GM12878 (cell line): ENCODE measurements around the gene OPRM1. TPM values are rescaled to one million over a fixed set of nuclear protein-coding genes. Genes with fewer than 3 reads are reported as not detected.

Experiments
- ATAC-seq: fragments of 200-7000 bp; cut with Tn5 transposase; 3 replicates; pipeline ENCODE4 v1.9.1; 2020; ENCODE audit warnings: mild to moderate bottlenecking, moderate library complexity
- BruUV-seq: library from RNA; stranded (reverse); fragments of 400-500 nt; replicated peaks from 2 replicates; lab custom pipeline; 2021; lab: Mats Ljungman, UMichigan
- CTCF ChIA-PET: fragments of 300-600 bp; sonication (Branson Sonifier 250); formaldehyde crosslinking; extraction: SDS; loops from one replicate; lab custom pipeline; 2021; ENCODE audit warnings: inconsistent platforms; lab: Yijun Ruan, JAX
- POLR2A ChIA-PET: fragments of 350-600 bp; formaldehyde crosslinking; extraction: SDS; loops from one replicate; lab custom pipeline; 2021; ENCODE audit warnings: inconsistent platforms; lab: Charles Lee
- RAD21 ChIA-PET: fragments of 300-600 bp; sonication (Branson Sonifier 250); formaldehyde crosslinking; loops from one replicate; lab custom pipeline; 2023; ENCODE audit warnings: antibody characterized with exemption; ENCODE audit not compliant: unreplicated experiment; lab: Charles Lee
- SMC1A ChIA-PET: fragments of 300-600 bp; sonication (Branson Sonifier 250); formaldehyde crosslinking; loops from one replicate; lab custom pipeline; 2023; ENCODE audit not compliant: unreplicated experiment, uncharacterized antibody; lab: Charles Lee
- DNase-seq: peaks from one replicate; pipeline ENCODE4 v3.0.0-alpha.2; 2011; ENCODE audit warnings: low read depth, low spot score
- FAIRE-seq: peaks from 3 replicates; lab custom pipeline; 2011; peaks lifted over from hg19 to GRCh38; lab: Jason Lieb, UNC
- H2AFZ ChIP-seq: 2 replicates; pipeline ENCODE4 v1.6.0; 2011; ENCODE audit warnings: low read depth, low read length, control low read depth; ENCODE audit not compliant: control insufficient read depth
- H3K27ac ChIP-seq: 2 replicates; pipeline ENCODE4 v1.5.1; 2011; ENCODE audit warnings: control low read depth; ENCODE audit not compliant: control insufficient read depth, insufficient read depth
- H3K27me3 ChIP-seq, 2 experiments: replicated peaks in 1 of 2; 2 replicates each; pipeline versions ENCODE4 v1.6.0 to v1.6.1; 2011; ENCODE audit warnings: low read length in 1 of 2; ENCODE audit not compliant: control insufficient read depth in 2 of 2, insufficient read depth in 2 of 2
- H3K36me3 ChIP-seq, 2 experiments: 2 replicates each; pipeline ENCODE4 v1.5.1; 2011; ENCODE audit warnings: low read length in 1 of 2; ENCODE audit not compliant: control insufficient read depth in 2 of 2, insufficient read depth in 2 of 2
- H3K4me1 ChIP-seq: 2 replicates; pipeline ENCODE4 v1.6.1; 2011; ENCODE audit warnings: mild to moderate bottlenecking, low read length, moderate library complexity, mixed read lengths; ENCODE audit not compliant: control insufficient read depth, insufficient read depth
- H3K4me2 ChIP-seq: 2 replicates; pipeline ENCODE4 v1.6.0; 2011; ENCODE audit warnings: control low read depth; ENCODE audit not compliant: control insufficient read depth, insufficient read depth
- H3K4me3 ChIP-seq: fragments of 200-600 bp; sonication (generic); 2 replicates; pipeline ENCODE4 v1.5.1; 2016
- H3K79me2 ChIP-seq: 2 replicates; pipeline ENCODE4 v1.6.0; 2011; ENCODE audit warnings: low read length; ENCODE audit not compliant: control insufficient read depth, insufficient read depth
- H3K9ac ChIP-seq: 2 replicates; pipeline ENCODE4 v1.8.0; 2011; ENCODE audit warnings: low read length, control low read depth, mixed read lengths; ENCODE audit not compliant: control insufficient read depth, insufficient read depth
- H3K9me3 ChIP-seq: replicated peaks from 3 replicates; pipeline ENCODE4 v1.5.1; 2011; ENCODE audit warnings: mild to moderate bottlenecking, low read length; ENCODE audit not compliant: control insufficient read depth, insufficient read depth
- H4K20me1 ChIP-seq: 2 replicates; pipeline ENCODE4 v1.6.0; 2011; ENCODE audit not compliant: control insufficient read depth, insufficient read depth
- BMI1 ChIP-seq: fragments of 450-650 bp; IDR thresholded peaks from 2 replicates; pipeline ENCODE4 v1.6.1; 2016; ENCODE audit warnings: mild to moderate bottlenecking, moderate library complexity, borderline replicate concordance
- EED ChIP-seq: sonication (generic); IDR thresholded peaks from 2 replicates; pipeline ENCODE4 v1.6.1; 2016; ENCODE audit warnings: antibody characterized with exemption, low read depth
- EGR1 ChIP-seq, 2 experiments: IDR thresholded peaks; 1 replicate in 1 of 2; 2 replicates in 1 of 2; pipeline ENCODE4 v1.6.1; 2011 to 2012; ENCODE audit warnings: low read depth in 2 of 2, low read length in 2 of 2, borderline replicate concordance in 1 of 2, mild to moderate bottlenecking in 1 of 2, moderate library complexity in 1 of 2
- GATAD2B ChIP-seq: fragments of 450-650 bp; conservative IDR thresholded peaks from 2 replicates; pipeline ENCODE4 v1.6.1; 2017; ENCODE audit warnings: low read depth, mild to moderate bottlenecking, moderate library complexity
- JUNB ChIP-seq: IDR thresholded peaks from 2 replicates; pipeline ENCODE4 v1.6.1; 2016; ENCODE audit warnings: antibody characterized with exemption, mild to moderate bottlenecking
- LARP7 ChIP-seq: fragments of 450-650 bp; IDR thresholded peaks from 2 replicates; pipeline ENCODE4 v1.6.1; 2017; ENCODE audit warnings: mild to moderate bottlenecking
- NBN ChIP-seq: fragments of 450-650 bp; IDR thresholded peaks from 2 replicates; pipeline ENCODE4 v1.6.1; 2016
- NFYB ChIP-seq: IDR thresholded peaks from 2 replicates; pipeline ENCODE4 v1.6.1; 2011; ENCODE audit warnings: low read depth, mild to moderate bottlenecking, low read length, improper control_type of control experiment, moderate library complexity; ENCODE audit not compliant: insufficient read depth
- PAX5 ChIP-seq: IDR thresholded peaks from 2 replicates; pipeline ENCODE4 v1.6.1; 2011; ENCODE audit warnings: low read depth, low read length, borderline replicate concordance
- PKNOX1 ChIP-seq: fragments of 450-650 bp; IDR thresholded peaks from 2 replicates; pipeline ENCODE4 v1.6.1; 2016; ENCODE audit warnings: mild to moderate bottlenecking
- RAD21 ChIP-seq: IDR thresholded peaks from 2 replicates; pipeline ENCODE4 v1.6.1; 2011; ENCODE audit warnings: mild to moderate bottlenecking, low read depth, low read length, moderate library complexity; ENCODE audit not compliant: insufficient read depth
- RELA ChIP-seq: fragments of 450-650 bp; IDR thresholded peaks from 2 replicates; pipeline ENCODE4 v1.8.0; 2014; ENCODE audit warnings: borderline replicate concordance; ENCODE audit not compliant: partially characterized antibody
- RUNX3 ChIP-seq: IDR thresholded peaks from 2 replicates; pipeline ENCODE4 v1.6.1; 2012; ENCODE audit warnings: low read length, inconsistent platforms
- SMAD5 ChIP-seq: IDR thresholded peaks from 2 replicates; pipeline ENCODE4 v1.6.1; 2016; ENCODE audit warnings: antibody characterized with exemption, low read depth
- SREBF1 ChIP-seq: IDR thresholded peaks from 2 replicates; pipeline ENCODE4 v1.6.1; 2012; ENCODE audit warnings: mild to moderate bottlenecking, low read length
- SREBF2 ChIP-seq: IDR thresholded peaks from 2 replicates; pipeline ENCODE4 v1.6.1; 2012; ENCODE audit warnings: mild to moderate bottlenecking, low read length
- TAF1 ChIP-seq: IDR thresholded peaks from 2 replicates; pipeline ENCODE4 v1.6.1; 2011; ENCODE audit warnings: mild to moderate bottlenecking, low read depth, low read length, borderline replicate concordance
- ZNF217 ChIP-seq: fragments of 450-650 bp; IDR thresholded peaks from 2 replicates; pipeline ENCODE4 v1.6.1; 2017; ENCODE audit warnings: antibody characterized with exemption, mild to moderate bottlenecking
- ZNF687 ChIP-seq: fragments of 450-650 bp; IDR thresholded peaks from 2 replicates; pipeline ENCODE4 v1.6.1; 2017; ENCODE audit warnings: mild to moderate bottlenecking, moderate library complexity
- WGBS: methylation state at CpG from one replicate; pipeline ENCODE4 v1.1.6; 2016; ENCODE audit warnings: low lambda C conversion rate; ENCODE audit not compliant: insufficient replicate concordance, insufficient coverage; ENCODE audit errors: missing lambda C conversion rate; 5-methylcytosine and 5-hydroxymethylcytosine counted together
- in situ Hi-C: fragments of 300-500 bp; cut with MboI; formaldehyde crosslinking; loops from 9 replicates; pipeline ENCODE4 v1.14.3; 2018; ENCODE audit warnings: mixed read lengths
- intact Hi-C: fragments of 100-400 bp; cut with micrococcal nuclease; formaldehyde crosslinking; loops from one replicate; pipeline ENCODE4 v1.14.2; 2022; ENCODE audit not compliant: unreplicated experiment
- polyA plus RNA-seq, 11 experiments: library from polyadenylated mRNA; depleted of rRNA in 4 of 11; unstranded in 6 of 11; stranded (reverse) in 5 of 11; fragments of >200 nt; fragmentation: Nextera tagmentation in 4 of 11; fragmentation: Illumina TruSeq in 1 of 11; extraction: Ambion mirVana in 4 of 11; extraction: Trizol in 1 of 11; gene quantifications; 1 replicate in 1 of 11; 2 replicates in 10 of 11; pipeline versions ENCODE4 v1.2.1 to v1.2.3, GENCODE V29; 2011 to 2016; ENCODE audit warnings: inconsistent platforms in 2 of 11, missing spikeins in 2 of 11, low read depth in 1 of 11
- total RNA-seq, 4 experiments: library from RNA; depleted of rRNA in 3 of 4; stranded (reverse); fragments of >200 nt in 3 of 4; fragmentation: Illumina TruSeq in 1 of 4; extraction: Trizol in 1 of 4; gene quantifications; 2 replicates each; pipeline versions ENCODE4 v1.2.1 to v1.2.3, GENCODE V29; 2013 to 2021
- TF ChIP-seq, protein P1 (sequence below): IDR thresholded peaks from 2 replicates; pipeline ENCODE4 v1.6.1; 2011; ENCODE audit warnings: mild to moderate bottlenecking, low read depth, low read length, moderate library complexity; ENCODE audit not compliant: insufficient replicate concordance

The OPRM1 gene
- total and polyA plus RNA-seq, 10 of the 15 experiments (the other 5 are each of a cell fraction or from before 2014, with no cell fraction given), result not detected

DNA sequence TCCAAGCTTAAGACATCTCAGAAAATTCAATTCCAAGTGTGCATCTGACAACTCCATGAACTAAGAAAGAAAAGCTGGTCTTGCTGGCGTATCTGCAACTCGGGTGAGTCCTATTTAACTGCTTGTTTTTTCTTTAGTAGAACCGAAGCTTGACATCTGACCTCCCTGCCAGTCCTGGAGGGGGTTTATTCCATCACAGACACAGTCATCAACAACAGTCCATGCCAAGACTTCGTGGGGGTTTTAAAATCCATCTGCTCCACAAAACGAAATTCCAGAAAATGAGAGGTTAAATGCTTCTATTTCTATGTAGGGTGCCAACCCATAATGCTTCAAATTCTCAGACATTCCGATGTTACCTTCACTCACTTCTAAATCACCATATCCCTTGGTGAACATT, 183.7 kb downstream of the OPRM1 start:
- Histone ChIP-seq H3K27ac (no peak overlapping the region), H3K4me1 (no peaks in the 10 kb centered on the region), H2AFZ (no peak overlapping the region), H3K9me3 (no peaks in the 10 kb centered on the region; the same call in 1 of the 3 replicates), H3K4me2 (no peak overlapping the region), H3K4me3 (no peak overlapping the region)
- intact Hi-C loops, result no loop called here
- no peak for ATAC-seq
- DNase-seq, result no peak
- in situ Hi-C loops, result no loop called here
- 47% methylated on average over 6 of the region's 6 CpGs for WGBS
- POLR2A ChIA-PET, result no interaction called here
- TF ChIP-seq SREBF2, result no peak
- no peak for TF ChIP-seq RUNX3
- no peak for TF ChIP-seq SMAD5
- no peak for TF ChIP-seq TAF1
- TF ChIP-seq ZNF687, result no peak
- no peak for TF ChIP-seq EGR1 (IDR thresholded peaks at IDR 0.05; ENCODE audit: borderline replicate concordance in 1 of 2, low read depth in 2 of 2, low read length in 2 of 2)
- TF ChIP-seq SREBF1, result no peak
- TF ChIP-seq, protein P1, sequence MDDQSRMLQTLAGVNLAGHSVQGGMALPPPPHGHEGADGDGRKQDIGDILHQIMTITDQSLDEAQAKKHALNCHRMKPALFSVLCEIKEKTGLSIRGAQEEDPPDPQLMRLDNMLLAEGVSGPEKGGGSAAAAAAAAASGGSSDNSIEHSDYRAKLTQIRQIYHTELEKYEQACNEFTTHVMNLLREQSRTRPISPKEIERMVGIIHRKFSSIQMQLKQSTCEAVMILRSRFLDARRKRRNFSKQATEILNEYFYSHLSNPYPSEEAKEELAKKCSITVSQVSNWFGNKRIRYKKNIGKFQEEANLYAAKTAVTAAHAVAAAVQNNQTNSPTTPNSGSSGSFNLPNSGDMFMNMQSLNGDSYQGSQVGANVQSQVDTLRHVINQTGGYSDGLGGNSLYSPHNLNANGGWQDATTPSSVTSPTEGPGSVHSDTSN, result no peak
- no peak for TF ChIP-seq NBN
- no peak for TF ChIP-seq RELA
- TF ChIP-seq RAD21, result no peak
- no peak for TF ChIP-seq ZNF217
- no peak for TF ChIP-seq PKNOX1
- no peak for TF ChIP-seq GATAD2B
- no peak for TF ChIP-seq EED
- TF ChIP-seq NFYB, result no peak
- no peak for TF ChIP-seq BMI1
- no peak for TF ChIP-seq JUNB
- TF ChIP-seq LARP7, result no peak
- TF ChIP-seq PAX5, result no peak
- TF ChIP-seq, all 136 proteins: peak for 0
- Histone ChIP-seq H3K79me2 (peaks cover 8% of the 10 kb centered on the region), H3K9ac (no peak overlapping the region), H4K20me1 (no peaks in the 10 kb centered on the region), H3K36me3 (peaks cover 3 to 14% of the 10 kb centered on the region in 2 experiments; a peak in 2 of 4 replicates), H3K27me3 (no peaks in the 10 kb centered on the region; a peak in 1 of 4 replicates)
- no peak for FAIRE-seq
- ChIA-PET RAD21 (no interaction called here), CTCF (interaction anchor here (1.1 to 3.8 kb wide), 3 partner anchors 22 to 54 kb away, joined by 3 to 25 read pairs (median 6); no protein-coding TSS in a partner anchor), SMC1A (interaction anchor here (0.6 to 1.8 kb wide), 8 partner anchors 11 to 405 kb away, joined by 3 to 7 read pairs (median 4); no protein-coding TSS in a partner anchor)
- BruUV-seq, result no TSS peak
